Measurements from ENCODE around the gene TRAIP.
"Not testable (repeated sequence)": the region's sequence is repeated elsewhere in the genome, so short reads cannot be mapped to it uniquely, and the experiment has no call there.

TRAIP gene

GRCh38 chr3:49855662-49856061 is 702 bp downstream of the TRAIP start:
- H3K27ac Mint-ChIP-seq = peak overlapping the region; percentile 95 to 97
- H3K4me1 Mint-ChIP-seq = peaks cover 15% of the 10 kb centered on the region

GRCh38 chr3:49845694-49846093 is 10.7 kb downstream of the TRAIP start:
- no peaks in the 10 kb centered on the region for H3K4me1 Mint-ChIP-seq
- DNase-seq (no peak), ATAC-seq (no peak)
- H3K27ac Mint-ChIP-seq = no peak overlapping the region
- H3K9me3 Mint-ChIP-seq = no peaks in the 10 kb centered on the region
- H3K27me3 Mint-ChIP-seq = no peaks in the 10 kb centered on the region
- no peak overlapping the region for H3K4me3 Mint-ChIP-seq

More at GRCh38 chr3:49855662-49856061, 702 bp downstream of the TRAIP start:
- no peaks in the 10 kb centered on the region for H3K27me3 Mint-ChIP-seq
- DNase-seq (no peak), ATAC-seq (no peak)
- peak overlapping the region; percentile 99 for H3K4me3 Mint-ChIP-seq
- H3K9me3 Mint-ChIP-seq = no peaks in the 10 kb centered on the region

GRCh38 chr3:49844464-49845183 is 11.7 kb downstream of the TRAIP start:
- peak overlapping the region; percentile 0 to 53 for H3K27ac Mint-ChIP-seq
- H3K4me3 Mint-ChIP-seq = no peak overlapping the region
- H3K9me3 Mint-ChIP-seq = no peaks in the 10 kb centered on the region
- H3K27me3 Mint-ChIP-seq = no peaks in the 10 kb centered on the region
- DNase-seq (no peak), ATAC-seq (no peak)
- H3K4me1 Mint-ChIP-seq = no peaks in the 10 kb centered on the region

- H3K4me3 Mint-ChIP-seq = no peak overlapping the region
- H3K27me3 Mint-ChIP-seq = no peaks in the 10 kb centered on the region
- H3K9me3 Mint-ChIP-seq = no peaks in the 10 kb centered on the region
- peak overlapping the region in 1 of 2 donors; percentile 44 for H3K27ac Mint-ChIP-seq
- no peak for DNase-seq
- peaks cover 5% of the 10 kb centered on the region for H3K4me1 Mint-ChIP-seq
- no peak for ATAC-seq
These were observed 13.4 kb downstream of the TRAIP start for GRCh38 chr3:49842843-49843517.

GRCh38 chr3:49841806-49842205 is 14.6 kb downstream of the TRAIP start:
- Mint-ChIP-seq H3K27ac (no peak overlapping the region), H3K4me3 (no peak overlapping the region), H3K27me3 (no peaks in the 10 kb centered on the region), H3K4me1 (peaks cover 5% of the 10 kb centered on the region), H3K9me3 (no peaks in the 10 kb centered on the region)
- ATAC-seq (no peak), DNase-seq (no peak)

- peak in 1 of 2 donors; percentile 28 for DNase-seq
- no peak overlapping the region for H3K4me3 Mint-ChIP-seq
- no peak overlapping the region for H3K27ac Mint-ChIP-seq
These were observed 15.2 kb downstream of the TRAIP start for GRCh38 chr3:49841126-49841696.

GRCh38 chr3:49840388-49840787 is 16.0 kb downstream of the TRAIP start:
- Mint-ChIP-seq H3K4me3 (no peak overlapping the region), H3K27me3 (no peaks in the 10 kb centered on the region), H3K27ac (no peak overlapping the region), H3K9me3 (no peaks in the 10 kb centered on the region), H3K4me1 (peaks cover 5% of the 10 kb centered on the region)
- DNase-seq = no peak
- no peak for ATAC-seq

More at GRCh38 chr3:49841126-49841696, 15.2 kb downstream of the TRAIP start:
- peaks cover 5% of the 10 kb centered on the region for H3K4me1 Mint-ChIP-seq
- peak; percentile 56 for ATAC-seq
- no peaks in the 10 kb centered on the region for H3K9me3 Mint-ChIP-seq
- no peaks in the 10 kb centered on the region for H3K27me3 Mint-ChIP-seq

- Mint-ChIP-seq H3K4me1 (peaks cover 5% of the 10 kb centered on the region), H3K9me3 (no peaks in the 10 kb centered on the region), H3K27ac (peak overlapping the region in 1 of 2 donors; percentile 27), H3K4me3 (no peak overlapping the region), H3K27me3 (no peaks in the 10 kb centered on the region)
- ATAC-seq (peak; percentile 87), DNase-seq (peak; percentile 69 to 75)
These were observed 17.1 kb downstream of the TRAIP start for GRCh38 chr3:49839193-49839809.

- ATAC-seq (no peak), DNase-seq (no peak)
- Mint-ChIP-seq H3K27ac (peak overlapping the region in 1 of 2 donors; percentile 91), H3K9me3 (no peaks in the 10 kb centered on the region), H3K27me3 (no peaks in the 10 kb centered on the region), H3K4me1 (no peaks in the 10 kb centered on the region), H3K4me3 (no peak overlapping the region)
These were observed 25.0 kb downstream of the TRAIP start for GRCh38 chr3:49831341-49831740.

- no peak for DNase-seq
- H3K27me3 Mint-ChIP-seq = no peaks in the 10 kb centered on the region
- H3K9me3 Mint-ChIP-seq = no peaks in the 10 kb centered on the region
- H3K4me1 Mint-ChIP-seq = no peaks in the 10 kb centered on the region
- H3K27ac Mint-ChIP-seq = no peak overlapping the region
- H3K4me3 Mint-ChIP-seq = no peak overlapping the region
- no peak for ATAC-seq
These were observed 30.3 kb downstream of the TRAIP start for GRCh38 chr3:49826016-49826415.

- not testable (repeated sequence) for H3K27me3 Mint-ChIP-seq, H3K27ac Mint-ChIP-seq
These were observed 33.2 kb downstream of the TRAIP start for GRCh38 chr3:49823131-49823530.

GRCh38 chr3:49813497-49814174 is 42.7 kb downstream of the TRAIP start, which contains the start of gene UBA7:
Gene UBA7, minus strand, starts transcription at chr3:49813953. Its CDS starts 166 bp downstream, at chr3:49813787.
- peak; percentile 23 to 44 for DNase-seq
- H3K4me1 Mint-ChIP-seq = peaks cover 44% of the 10 kb centered on the region
- H3K9me3 Mint-ChIP-seq = no peaks in the 10 kb centered on the region
- H3K4me3 Mint-ChIP-seq = peak within 1 kb of the TSS; percentile 97
- no peaks in the 10 kb centered on the region for H3K27me3 Mint-ChIP-seq
- peak; percentile 86 for ATAC-seq
- H3K27ac Mint-ChIP-seq = peak within 1 kb of the TSS; percentile 97 to 99

More at GRCh38 chr3:49823131-49823530, 33.2 kb downstream of the TRAIP start:
- not testable (repeated sequence) for H3K9me3 Mint-ChIP-seq, H3K4me1 Mint-ChIP-seq, DNase-seq, H3K4me3 Mint-ChIP-seq, ATAC-seq

- DNase-seq (no peak), ATAC-seq (peak; percentile 33)
- H3K27ac Mint-ChIP-seq = peak overlapping the region; percentile 97 to 99
- H3K9me3 Mint-ChIP-seq = no peaks in the 10 kb centered on the region
- peaks cover 51% of the 10 kb centered on the region for H3K4me1 Mint-ChIP-seq
- no peaks in the 10 kb centered on the region for H3K27me3 Mint-ChIP-seq
- peak overlapping the region; percentile 97 for H3K4me3 Mint-ChIP-seq
These were observed 43.4 kb downstream of the TRAIP start for GRCh38 chr3:49812916-49813496.

GRCh38 chr3:49807431-49808114 is 48.8 kb downstream of the TRAIP start:
- DNase-seq (no peak), ATAC-seq (no peak)
- Mint-ChIP-seq H3K4me3 (no peak overlapping the region), H3K9me3 (no peaks in the 10 kb centered on the region), H3K27me3 (peaks cover 2% of the 10 kb centered on the region), H3K27ac (peak overlapping the region; percentile 59 to 92), H3K4me1 (peaks cover 79% of the 10 kb centered on the region)
